GM18868 (cell line): Measurements from ENCODE around the gene EIF4H.
"Not testable (repeated sequence)": the region's sequence is repeated elsewhere in the genome, so short reads cannot be mapped to it uniquely, and the experiment has no call there.

Source experiments
- ATAC-seq: cut with Tn5 transposase; IDR thresholded peaks from one replicate; pipeline ENCODE4 v1.9.1; 2021; ENCODE audit warnings: mild to moderate bottlenecking, moderate library complexity; ENCODE audit not compliant: unreplicated experiment

Gene EIF4H

GRCh38 chr7:74174606-74175082 lies 488 bp downstream of the EIF4H start:
- peak; percentile 23 for ATAC-seq

- ATAC-seq, result no peak
Observed at GRCh38 chr7:74175340-74175739, 1.2 kb downstream of the EIF4H start.

DNA sequence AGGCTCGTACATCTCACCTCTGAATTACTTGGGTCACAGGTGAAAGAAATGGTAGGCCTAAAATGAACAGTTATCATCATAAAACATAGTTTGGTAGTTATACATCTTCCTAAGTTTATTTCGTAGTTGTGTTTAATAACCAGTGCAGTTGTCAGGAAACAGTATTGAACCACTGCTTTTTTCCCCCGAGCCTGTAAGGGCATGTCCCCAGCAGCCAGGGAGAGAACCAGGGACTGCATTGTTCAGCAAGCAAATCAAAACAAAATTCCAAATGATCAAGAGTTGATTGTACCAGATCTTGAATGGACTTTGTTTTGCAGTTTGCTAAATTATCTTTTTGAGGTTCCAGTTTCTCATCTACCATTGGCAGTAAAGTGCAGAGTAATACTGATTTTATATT lies 2.4 kb downstream of the EIF4H start:
- ATAC-seq, result no peak

- no peak for ATAC-seq
Observed at GRCh38 chr7:74178632-74179031, 4.5 kb downstream of the EIF4H start.

DNA sequence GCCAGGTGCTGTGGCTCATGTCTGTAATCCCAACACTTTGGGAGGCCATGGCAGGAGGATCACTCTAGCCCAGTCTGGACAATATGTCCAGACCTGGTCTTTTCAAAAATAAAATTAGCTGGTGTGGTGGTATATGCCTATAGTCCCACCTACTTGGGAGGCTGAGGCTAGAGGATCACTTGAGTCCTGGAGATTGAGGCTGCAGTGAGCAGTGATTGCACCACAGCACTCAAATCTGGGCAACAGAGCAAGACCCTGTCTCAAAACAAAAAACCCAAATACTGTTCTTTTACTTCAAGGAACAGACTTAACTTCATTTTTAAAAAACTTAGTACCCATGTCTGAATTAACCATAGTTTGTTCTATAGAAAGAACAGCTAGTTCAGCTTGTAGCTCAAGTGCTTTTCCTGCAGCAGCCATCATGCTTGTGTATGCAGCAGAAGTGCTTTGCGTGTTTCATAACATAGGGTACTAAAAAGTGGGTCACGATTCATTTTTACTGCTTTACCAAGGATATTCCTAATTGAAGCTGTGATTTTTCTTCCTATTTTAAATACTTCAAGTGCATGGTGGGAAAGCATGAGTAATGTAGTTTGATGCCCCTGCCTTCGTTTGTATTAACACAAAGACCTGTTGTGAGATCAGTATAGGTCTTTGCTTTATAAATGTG lies 5.9 kb downstream of the EIF4H start:
- ATAC-seq, result no peak

- no peak for ATAC-seq
Observed at GRCh38 chr7:74180866-74181265, 6.7 kb downstream of the EIF4H start.

- ATAC-seq, result no peak
Observed at GRCh38 chr7:74181821-74182220, 7.7 kb downstream of the EIF4H start.

DNA sequence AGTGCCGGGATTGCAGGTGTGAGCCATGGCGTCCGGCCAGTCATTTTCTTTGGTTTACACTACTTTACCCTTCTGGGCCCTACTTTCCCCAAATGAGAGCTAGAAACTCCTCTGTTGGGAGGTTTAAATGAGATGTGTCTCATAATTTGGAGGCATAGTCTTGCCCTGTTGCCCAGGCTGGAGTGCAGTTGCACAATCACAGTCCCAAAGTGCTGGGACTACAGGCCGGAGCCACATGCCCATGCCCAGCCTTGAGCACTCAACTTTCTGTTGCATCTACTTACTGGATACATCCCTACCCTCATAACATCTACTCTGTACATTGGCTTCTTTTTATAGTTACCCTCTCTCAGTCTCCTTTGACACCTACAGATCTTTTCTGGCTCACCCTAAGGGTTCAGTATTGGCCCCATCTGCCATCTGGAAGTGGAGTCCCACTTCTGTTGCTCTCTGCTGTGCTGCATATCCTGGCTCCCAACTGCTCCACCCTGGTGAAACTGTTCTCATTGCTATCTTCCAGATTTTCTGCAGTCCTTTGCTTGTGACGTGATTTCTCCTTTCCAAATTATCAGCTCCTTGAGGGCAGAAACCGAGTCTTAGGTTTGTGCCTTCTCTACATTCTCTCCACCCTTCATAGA lies 8.4 kb downstream of the EIF4H start:
- ATAC-seq, result no peak

GRCh38 chr7:74183142-74183541 lies 9.0 kb downstream of the EIF4H start:
- no peak for ATAC-seq

- ATAC-seq, result no peak
Observed at GRCh38 chr7:74183653-74184450, 9.7 kb downstream of the EIF4H start.

DNA sequence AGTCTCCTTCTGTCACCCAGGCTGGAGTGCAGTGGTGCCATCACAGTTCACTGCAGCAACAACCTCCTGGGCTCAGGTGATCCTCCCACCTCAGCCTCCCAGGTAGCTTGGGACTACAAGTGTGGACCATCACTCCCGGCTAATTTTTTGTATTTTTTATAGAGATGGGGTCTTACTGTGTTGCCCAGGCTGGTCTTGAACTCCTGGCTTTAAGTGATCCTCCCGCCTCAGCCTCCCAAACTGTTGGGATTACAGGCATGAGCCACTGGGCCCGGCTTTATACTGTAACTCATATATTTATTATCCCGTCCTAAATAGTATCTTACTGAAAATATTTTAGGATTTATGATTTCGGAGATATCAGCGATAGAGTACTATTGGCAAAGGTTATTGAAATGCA lies 10.9 kb downstream of the EIF4H start:
- ATAC-seq, result no peak

GRCh38 chr7:74185636-74186035 lies 11.5 kb downstream of the EIF4H start:
- no peak for ATAC-seq

DNA sequence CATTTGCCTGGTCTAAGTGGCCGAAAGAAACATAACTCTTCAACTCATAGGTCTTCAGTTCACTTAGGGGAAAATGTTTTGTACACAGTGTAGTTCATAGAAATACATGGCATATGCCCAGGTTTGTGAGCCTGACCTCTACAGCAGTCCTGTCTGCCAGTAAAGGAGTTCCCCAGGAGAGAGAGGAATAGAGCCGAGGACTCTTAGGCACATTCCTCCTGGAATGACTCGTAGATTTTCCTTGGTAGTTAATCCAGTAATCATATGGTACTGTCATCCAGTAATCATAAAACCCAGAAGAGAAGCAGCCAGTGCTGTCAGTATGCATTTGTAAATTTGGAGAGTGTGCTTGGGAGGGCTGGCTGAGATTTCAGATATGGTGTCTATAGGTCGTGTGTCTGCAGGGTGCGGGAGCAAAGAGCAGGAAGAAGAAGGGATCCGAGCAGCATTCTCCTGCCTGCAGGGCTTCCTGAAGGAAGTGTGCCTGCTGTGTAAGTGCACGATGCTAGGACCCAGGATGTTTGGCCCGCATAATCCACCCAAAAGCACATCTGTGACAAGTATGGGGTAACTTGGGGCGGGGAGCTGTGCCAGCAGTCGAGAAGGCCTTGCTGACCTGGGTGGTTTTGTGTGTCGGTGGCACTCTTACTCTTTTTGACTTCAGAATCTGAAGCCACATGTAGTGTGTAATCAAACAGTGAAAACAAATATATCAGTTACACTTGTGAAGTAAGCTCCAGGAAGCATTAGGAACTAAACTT lies 13.9 kb downstream of the EIF4H start:
- ATAC-seq, result no peak

DNA sequence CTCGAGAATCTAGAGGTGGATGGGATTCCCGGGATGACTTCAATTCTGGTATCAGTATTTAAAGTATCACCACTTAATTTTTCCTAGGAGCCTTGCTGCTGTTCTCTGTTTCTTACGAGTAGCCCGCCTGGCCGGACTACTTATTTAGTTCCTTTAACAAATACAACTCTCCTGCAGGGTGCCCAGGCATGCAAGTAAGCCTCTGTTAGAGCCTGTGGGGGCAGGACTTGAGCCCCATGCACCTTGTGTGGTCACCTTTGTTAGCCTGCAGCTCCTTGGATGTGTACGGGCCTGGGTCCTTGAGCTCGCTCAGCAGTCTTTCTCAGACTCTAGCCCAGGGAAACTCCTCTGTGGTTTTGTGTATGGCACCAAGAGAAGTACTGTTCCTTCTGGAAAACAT lies 16.1 kb downstream of the EIF4H start:
- ATAC-seq, result no peak

DNA sequence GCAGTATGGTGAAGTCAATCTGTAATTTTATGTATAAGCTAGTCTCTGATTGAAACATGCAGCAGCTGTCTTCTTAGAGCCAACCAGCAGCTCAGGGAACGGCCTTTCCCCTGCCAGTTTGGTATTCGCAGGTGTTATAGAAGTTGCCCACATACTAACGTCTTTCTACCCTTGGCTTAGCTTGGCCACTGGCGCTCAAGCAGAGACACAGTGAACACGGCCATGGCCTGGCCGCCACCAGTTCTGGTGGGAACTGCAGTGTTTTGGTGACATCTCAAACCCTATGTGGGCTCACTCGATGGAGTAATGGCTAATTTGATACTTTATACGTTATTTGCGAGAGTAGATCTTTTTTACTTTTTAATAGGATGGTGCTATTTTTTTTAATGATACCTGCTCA lies 17.1 kb downstream of the EIF4H start:
- ATAC-seq, result no peak

GRCh38 chr7:74193054-74193453 lies 18.9 kb downstream of the EIF4H start:
- no peak for ATAC-seq

DNA sequence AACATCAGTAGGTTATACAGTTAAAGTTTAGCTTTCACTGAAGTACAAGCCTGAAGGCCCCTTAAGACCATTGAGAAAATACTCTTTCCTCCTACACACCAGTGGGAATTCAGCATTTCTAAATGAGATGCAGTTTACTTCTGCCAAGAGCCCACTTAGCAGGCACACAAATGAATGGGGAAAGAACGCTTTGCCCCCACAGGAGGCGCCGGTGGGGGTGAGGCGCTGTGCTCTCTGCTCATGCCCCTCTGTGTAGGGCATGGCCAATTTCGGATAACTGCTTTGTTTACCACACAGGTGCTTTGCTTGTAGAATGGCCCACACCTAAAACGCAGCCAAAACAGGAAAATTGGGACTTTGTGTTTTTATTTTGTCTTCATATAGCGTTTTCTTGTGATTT lies 19.8 kb downstream of the EIF4H start:
- no peak for ATAC-seq

DNA sequence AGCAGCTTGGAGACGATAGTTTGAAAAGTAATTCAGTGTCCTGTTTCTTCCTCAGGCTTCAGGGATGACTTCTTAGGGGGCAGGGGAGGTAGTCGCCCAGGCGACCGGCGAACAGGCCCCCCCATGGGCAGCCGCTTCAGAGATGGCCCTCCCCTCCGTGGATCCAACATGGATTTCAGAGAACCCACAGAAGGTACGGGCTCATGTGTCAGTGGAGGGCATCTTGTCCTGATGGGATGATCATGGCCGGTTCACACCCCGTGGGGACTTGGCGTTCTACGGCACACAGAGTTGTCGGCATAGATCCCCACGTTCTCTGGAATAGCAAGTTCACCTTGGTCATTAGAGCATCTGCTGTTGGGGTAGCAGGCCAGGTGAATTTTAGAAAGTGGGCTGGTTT lies 20.5 kb downstream of the EIF4H start:
- ATAC-seq, result no peak

DNA sequence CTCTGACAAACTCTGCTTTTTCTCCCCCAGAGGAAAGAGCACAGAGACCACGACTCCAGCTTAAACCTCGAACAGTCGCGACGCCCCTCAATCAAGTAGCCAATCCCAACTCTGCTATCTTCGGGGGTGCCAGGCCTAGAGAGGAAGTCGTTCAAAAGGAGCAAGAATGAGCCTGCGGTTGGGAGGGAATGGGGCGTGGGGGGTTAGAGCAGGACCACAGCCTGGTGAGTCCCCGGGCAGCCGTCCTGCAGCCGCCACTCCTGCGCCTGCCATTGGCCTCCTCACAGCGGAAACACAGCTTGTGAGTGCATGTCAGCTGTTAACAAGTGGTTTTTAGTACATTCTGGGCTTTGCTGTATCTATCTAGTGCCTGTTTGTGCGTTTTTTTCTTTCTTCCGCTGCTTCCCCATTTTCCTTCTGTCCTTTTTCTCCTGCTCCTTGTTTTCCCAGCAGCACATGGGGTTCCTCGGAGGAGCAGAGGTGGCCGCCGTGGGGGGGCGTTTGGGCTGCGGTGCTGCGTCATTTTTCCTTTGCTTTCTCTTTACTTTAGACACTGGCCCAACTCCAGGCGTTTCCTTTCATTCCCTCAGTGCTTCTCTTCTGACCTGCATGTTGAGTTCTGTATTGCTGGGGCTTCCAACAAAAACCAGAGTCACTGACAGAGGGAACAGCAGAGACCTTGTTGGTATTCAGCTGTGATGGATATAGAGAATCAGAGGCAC lies 21.1 kb downstream of the EIF4H start:
- ATAC-seq, result not testable (repeated sequence)

DNA sequence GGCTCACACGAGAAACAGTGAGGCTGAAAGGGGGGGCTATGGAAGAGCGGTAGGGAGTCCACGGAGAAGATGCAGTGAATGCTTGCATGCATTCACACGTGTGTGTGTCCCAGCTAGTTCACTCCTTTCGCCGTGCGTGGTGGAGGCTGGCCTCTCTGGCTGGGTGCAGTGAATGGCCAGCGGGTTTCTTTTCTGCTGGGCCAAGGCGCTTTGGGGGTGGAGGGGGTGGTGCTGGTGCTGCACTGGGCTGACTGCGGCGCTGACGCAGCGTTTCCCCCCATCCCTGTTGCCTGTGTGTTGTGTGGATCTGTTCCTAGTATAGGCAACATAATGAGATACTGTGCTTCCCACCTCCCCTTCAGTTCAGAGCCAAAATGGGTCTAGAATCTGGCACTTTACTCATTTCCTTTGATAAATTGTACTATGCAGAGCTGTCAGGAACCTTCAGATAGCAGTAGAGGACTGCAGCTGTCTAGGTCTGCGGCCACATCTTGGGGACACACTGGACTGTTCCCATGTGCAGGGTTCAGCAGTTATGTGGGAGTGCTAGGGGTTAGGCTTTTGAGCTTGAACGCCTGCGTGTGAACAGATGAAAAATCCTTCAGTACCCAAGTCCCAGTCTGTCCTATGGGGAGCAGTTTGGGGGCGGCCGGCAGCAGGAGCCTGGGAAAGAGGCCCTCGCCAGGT lies 22.0 kb downstream of the EIF4H start:
- ATAC-seq, result not testable (repeated sequence)
